22Rv1 (cell line): ENCODE data around the gene CPTP.

Experiments used
- H3K27ac ChIP-seq: fragments of 450-650 bp; 2 replicates; pipeline ENCODE4 v1.5.1; 2017
- CTCF ChIP-seq: fragments of 450-650 bp; IDR thresholded peaks from 2 replicates; pipeline ENCODE4 v1.5.1; 2017; ENCODE audit warnings: mild to moderate bottlenecking
- ZFX ChIP-seq: fragments of 450-650 bp; IDR thresholded peaks from 2 replicates; pipeline ENCODE4 v1.6.1; 2017; ENCODE audit warnings: antibody characterized with exemption, borderline replicate concordance

Gene CPTP

GRCh38 chr1:1304331-1305299 is 20.0 kb upstream of the CPTP start:
- H3K27ac ChIP-seq, result peak overlapping the region; percentile 96; the same call in 1 of the 2 replicates

GRCh38 chr1:1305300-1306069 is 19.1 kb upstream of the CPTP start:
- peak overlapping the region; percentile 96 for H3K27ac ChIP-seq
- TF ChIP-seq ZFX, result no peak
- no peak for TF ChIP-seq CTCF

More at GRCh38 chr1:1304331-1305299, 20.0 kb upstream of the CPTP start:
- TF ChIP-seq CTCF, result no peak
- no peak for TF ChIP-seq ZFX

GRCh38 chr1:1306070-1306660 is 18.4 kb upstream of the CPTP start:
- peak overlapping the region; percentile 96 for H3K27ac ChIP-seq
- TF ChIP-seq CTCF, result no peak
- TF ChIP-seq ZFX, result no peak

- TF ChIP-seq CTCF (no peak), ZFX (no peak)
- peak overlapping the region; percentile 96 for H3K27ac ChIP-seq
Observed at GRCh38 chr1:1306661-1307260, 17.8 kb upstream of the CPTP start.

GRCh38 chr1:1307261-1307922 is 17.2 kb upstream of the CPTP start:
- H3K27ac ChIP-seq, result peak overlapping the region; percentile 96
- TF ChIP-seq ZFX (no peak), CTCF (no peak)

- TF ChIP-seq CTCF, result 0 out of 2 replicates have a peak, but pooled peaks have one; percentile 8
- TF ChIP-seq ZFX, result no peak
- peak within 1 kb of the TSS; percentile 96 for H3K27ac ChIP-seq
Observed at GRCh38 chr1:1307923-1308755, 16.5 kb upstream of the CPTP start, which contains the start of the genes ACAP3 and PUSL1. Gene ACAP3, minus strand, starts transcription at chr1:1307930. Its CDS starts 115 bp downstream, at chr1:1307815. Gene PUSL1, plus strand, starts transcription at chr1:1308597. Its CDS starts 47 bp downstream, at chr1:1308644.
